Panc1 (cell line): ENCODE results near the gene SLC12A5. TPM values are rescaled to one million over a fixed set of nuclear protein-coding genes. Genes with fewer than 3 reads are reported as not detected.

Experiments
- ATAC-seq: fragments of 200-7000 bp; cut with Tn5 transposase; 2 replicates; pipeline ENCODE4 v1.9.1; 2020; ENCODE audit warnings: mild to moderate bottlenecking, moderate library complexity
- BruUV-seq: library from RNA; stranded (reverse); fragments of 400-500 nt; replicated peaks from 2 replicates; lab custom pipeline; 2021; lab: Mats Ljungman, UMichigan
- CTCF ChIA-PET: fragments of 300-600 bp; sonication (Branson Sonifier 250); formaldehyde crosslinking; loops from one replicate; lab custom pipeline; 2022; ENCODE audit warnings: antibody characterized with exemption; lab: Charles Lee
- POLR2A ChIA-PET: fragments of 300-600 bp; sonication (Branson Sonifier 250); formaldehyde crosslinking; loops from one replicate; lab custom pipeline; 2022; ENCODE audit warnings: antibody characterized with exemption; lab: Charles Lee
- DNase-seq: peaks from one replicate; pipeline ENCODE4 v3.0.0-alpha.2; 2010; ENCODE audit warnings: low read depth, low spot score
- H3K27ac ChIP-seq: 2 replicates; pipeline ENCODE4 v1.5.1; 2011; ENCODE audit warnings: mild to moderate bottlenecking, low read length, inconsistent platforms
- H3K27me3 ChIP-seq: fragments of 200-500 bp; sonication (Bioruptor generic); 2 replicates; pipeline ENCODE4 v1.6.0; 2014; ENCODE audit warnings: low read length, inconsistent platforms; ENCODE audit not compliant: control insufficient read depth, insufficient read depth
- H3K36me3 ChIP-seq: fragments of 200-500 bp; sonication (Bioruptor generic); 2 replicates; pipeline ENCODE4 v1.5.1; 2014; ENCODE audit warnings: inconsistent platforms, mild to moderate bottlenecking, low read length, moderate library complexity; ENCODE audit not compliant: control insufficient read depth, insufficient read depth
- H3K4me1 ChIP-seq: 2 replicates; pipeline ENCODE4 v1.5.1; 2011; ENCODE audit warnings: inconsistent platforms, mild to moderate bottlenecking, low read length, moderate library complexity; ENCODE audit not compliant: control insufficient read depth, insufficient read depth
- H3K4me3 ChIP-seq, 2 experiments: 2 replicates each; pipeline ENCODE4 v1.5.1; 2011 to 2012; ENCODE audit warnings: low read depth in 2 of 2, low read length in 2 of 2, mild to moderate bottlenecking in 2 of 2, inconsistent platforms in 1 of 2, moderate library complexity in 1 of 2
- H3K9me3 ChIP-seq: fragments of 200-500 bp; sonication (Bioruptor generic); 2 replicates; pipeline ENCODE4 v1.5.1; 2014; ENCODE audit warnings: low read depth, mild to moderate bottlenecking, inconsistent platforms, low read length, moderate library complexity; ENCODE audit not compliant: control insufficient read depth, insufficient read depth
- CTCF ChIP-seq: fragments of 450-650 bp; IDR thresholded peaks from 2 replicates; pipeline ENCODE4 v1.5.1; 2017; ENCODE audit warnings: mild to moderate bottlenecking
- POLR2AphosphoS5 ChIP-seq: IDR thresholded peaks from 2 replicates; pipeline ENCODE4 v1.6.1; 2012; ENCODE audit warnings: mild to moderate bottlenecking, low read depth, low read length, moderate library complexity
- SIN3A ChIP-seq: IDR thresholded peaks from 2 replicates; pipeline ENCODE4 v1.6.1; 2012; ENCODE audit warnings: low read depth, mild to moderate bottlenecking, low read length, moderate library complexity, borderline replicate concordance; ENCODE audit not compliant: insufficient read depth
- TCF7L2 ChIP-seq: IDR thresholded peaks from 2 replicates; pipeline ENCODE4 v1.6.1; 2011; ENCODE audit warnings: mild to moderate bottlenecking, low read depth, low read length, inconsistent platforms
- in situ Hi-C: cut with HindIII; loops from 2 replicates; pipeline ENCODE4 v1.10.0; 2016; ENCODE audit warnings: low sequenced_read_pairs, low pct_unique_long_range_greater_than_20kb
- intact Hi-C: fragments of 100-400 bp; cut with micrococcal nuclease; formaldehyde crosslinking; loops from one replicate; pipeline ENCODE4 v1.10.0; 2022; ENCODE audit not compliant: unreplicated experiment
- total RNA-seq: library from RNA; stranded (reverse); gene quantifications from one replicate; pipeline ENCODE4 v1.2.1, GENCODE V29; 2021; ENCODE audit not compliant: unreplicated experiment
- TF ChIP-seq, protein P1 (sequence below), 2 experiments: IDR thresholded peaks; 2 replicates each; pipeline ENCODE4 v1.6.1; 2011 to 2012; ENCODE audit warnings: low read depth in 2 of 2, control low read depth in 1 of 2, low read length in 1 of 2, mild to moderate bottlenecking in 1 of 2, moderate library complexity in 1 of 2; ENCODE audit not compliant: insufficient read depth in 1 of 2

Gene SLC12A5
- total RNA-seq, 1 experiment from 2014 or later, result 11.8 TPM

DNA sequence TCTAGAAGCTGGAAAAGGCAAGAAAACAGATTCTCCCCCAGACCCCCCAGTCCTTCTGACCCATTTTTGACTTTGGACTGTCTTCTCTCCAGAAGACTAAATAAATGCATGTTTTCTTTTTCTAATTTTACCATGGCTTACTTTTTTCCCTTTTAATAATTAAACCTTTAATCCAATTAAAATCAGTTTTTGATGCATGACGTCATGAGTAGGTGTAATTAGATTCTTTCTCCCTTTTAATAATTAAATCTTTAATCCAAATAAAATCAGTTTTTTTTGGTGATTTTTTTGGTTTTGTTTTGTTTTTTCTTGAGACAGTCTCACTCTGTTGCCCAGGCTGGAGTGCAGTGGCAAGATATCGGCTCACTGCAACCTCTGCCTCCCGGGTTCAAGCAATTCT is 73.9 kb downstream of the SLC12A5 start:
- H3K9me3 ChIP-seq, result no peaks in the 10 kb centered on the region
- peaks cover 17% of the 10 kb centered on the region for H3K27me3 ChIP-seq
- intact Hi-C loops, result no loop called here
- ATAC-seq (no peak), DNase-seq (no peak)
- no peaks in the 10 kb centered on the region for H3K36me3 ChIP-seq
- BruUV-seq, result no TSS peak
- no peak overlapping the region for H3K4me3 ChIP-seq
- no peak overlapping the region for H3K27ac ChIP-seq
- ChIA-PET POLR2A (no interaction called here), CTCF (no interaction called here)
- no peaks in the 10 kb centered on the region for H3K4me1 ChIP-seq
- in situ Hi-C loops, result no loop called here
- TF ChIP-seq TCF7L2, result no peak
- TF ChIP-seq CTCF, result no peak
- no peak for TF ChIP-seq POLR2AphosphoS5
- TF ChIP-seq, protein P1, sequence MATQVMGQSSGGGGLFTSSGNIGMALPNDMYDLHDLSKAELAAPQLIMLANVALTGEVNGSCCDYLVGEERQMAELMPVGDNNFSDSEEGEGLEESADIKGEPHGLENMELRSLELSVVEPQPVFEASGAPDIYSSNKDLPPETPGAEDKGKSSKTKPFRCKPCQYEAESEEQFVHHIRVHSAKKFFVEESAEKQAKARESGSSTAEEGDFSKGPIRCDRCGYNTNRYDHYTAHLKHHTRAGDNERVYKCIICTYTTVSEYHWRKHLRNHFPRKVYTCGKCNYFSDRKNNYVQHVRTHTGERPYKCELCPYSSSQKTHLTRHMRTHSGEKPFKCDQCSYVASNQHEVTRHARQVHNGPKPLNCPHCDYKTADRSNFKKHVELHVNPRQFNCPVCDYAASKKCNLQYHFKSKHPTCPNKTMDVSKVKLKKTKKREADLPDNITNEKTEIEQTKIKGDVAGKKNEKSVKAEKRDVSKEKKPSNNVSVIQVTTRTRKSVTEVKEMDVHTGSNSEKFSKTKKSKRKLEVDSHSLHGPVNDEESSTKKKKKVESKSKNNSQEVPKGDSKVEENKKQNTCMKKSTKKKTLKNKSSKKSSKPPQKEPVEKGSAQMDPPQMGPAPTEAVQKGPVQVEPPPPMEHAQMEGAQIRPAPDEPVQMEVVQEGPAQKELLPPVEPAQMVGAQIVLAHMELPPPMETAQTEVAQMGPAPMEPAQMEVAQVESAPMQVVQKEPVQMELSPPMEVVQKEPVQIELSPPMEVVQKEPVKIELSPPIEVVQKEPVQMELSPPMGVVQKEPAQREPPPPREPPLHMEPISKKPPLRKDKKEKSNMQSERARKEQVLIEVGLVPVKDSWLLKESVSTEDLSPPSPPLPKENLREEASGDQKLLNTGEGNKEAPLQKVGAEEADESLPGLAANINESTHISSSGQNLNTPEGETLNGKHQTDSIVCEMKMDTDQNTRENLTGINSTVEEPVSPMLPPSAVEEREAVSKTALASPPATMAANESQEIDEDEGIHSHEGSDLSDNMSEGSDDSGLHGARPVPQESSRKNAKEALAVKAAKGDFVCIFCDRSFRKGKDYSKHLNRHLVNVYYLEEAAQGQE (IDR thresholded peaks at IDR 0.05; ENCODE audit: insufficient read depth in 1 of 2, low read depth in 2 of 2, low read length in 1 of 2), result no peak
- TF ChIP-seq SIN3A, result no peak

- no peaks in the 10 kb centered on the region for H3K9me3 ChIP-seq
- in situ Hi-C loops, result no loop called here
- H3K27me3 ChIP-seq, result peaks cover 18% of the 10 kb centered on the region
- H3K27ac ChIP-seq, result no peak overlapping the region
- no peaks in the 10 kb centered on the region for H3K4me1 ChIP-seq
- ChIA-PET CTCF (no interaction called here), POLR2A (no interaction called here)
- intact Hi-C loops, result no loop called here
- no peaks in the 10 kb centered on the region for H3K36me3 ChIP-seq
- TF ChIP-seq TCF7L2 (no peak), CTCF (no peak), SIN3A (no peak), POLR2AphosphoS5 (no peak)
- TF ChIP-seq, protein P1 (IDR thresholded peaks at IDR 0.05; ENCODE audit: insufficient read depth in 1 of 2, low read depth in 2 of 2, low read length in 1 of 2), result no peak
- no peak overlapping the region for H3K4me3 ChIP-seq
- BruUV-seq, result no TSS peak
- ATAC-seq, result no peak
- no peak for DNase-seq
These were observed 75.2 kb downstream of the SLC12A5 start for GRCh38 chr20:46104262-46104661.
